CD4-positive, alpha-beta T cell treated with Interleukin-4 for 1 hour (primary cell): ENCODE data around the gene NOS1AP.
"Not testable (repeated sequence)": the region's sequence is repeated elsewhere in the genome, so short reads cannot be mapped to it uniquely, and the experiment has no call there.

ENCODE experiments used
- DNase-seq, 2 donors: peaks; one replicate each; pipeline ENCODE4 v3.0.0-alpha.2; 2020 to 2022

NOS1AP gene

DNA sequence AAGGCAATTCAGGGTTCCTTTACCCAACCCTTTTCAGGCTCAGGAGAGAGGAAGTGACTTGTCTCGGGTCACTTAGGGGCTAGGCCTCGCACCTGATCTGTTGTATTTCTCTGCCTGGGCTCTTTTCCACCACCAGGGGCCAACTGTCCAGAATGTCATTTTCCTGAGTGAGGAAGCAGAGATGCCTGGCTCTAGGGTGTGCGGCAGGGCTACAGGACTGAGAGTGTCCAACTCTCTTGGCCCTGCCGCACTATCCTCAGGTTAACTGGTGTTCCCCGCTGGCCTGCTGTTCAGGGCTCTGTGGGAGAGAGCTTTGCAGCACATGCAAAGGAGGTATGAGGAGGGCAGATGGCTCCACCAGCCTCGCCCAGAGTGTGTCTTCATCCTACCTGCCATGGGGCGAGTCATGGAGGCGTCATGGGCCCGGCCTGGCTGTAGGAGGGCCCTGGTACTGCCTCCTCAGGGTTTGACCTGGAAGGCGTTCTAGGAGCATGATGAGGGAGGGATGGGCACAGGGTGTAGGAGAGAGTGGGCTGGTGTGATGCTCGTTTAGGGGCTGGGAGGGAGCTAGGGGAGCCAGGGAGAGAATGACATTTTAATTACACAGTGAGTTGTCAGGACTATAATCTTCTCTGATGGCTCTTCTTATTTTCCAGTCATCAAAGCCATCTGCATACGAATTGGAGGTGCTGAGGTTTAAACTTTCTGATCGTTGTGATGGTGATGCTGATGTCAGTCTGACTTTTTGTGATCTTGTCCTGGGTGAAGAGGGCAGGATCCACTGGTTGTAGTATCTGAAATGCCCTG, 128.3 kb downstream of the NOS1AP start:
- no peak for DNase-seq

- no peak for DNase-seq
These were observed 130.8 kb downstream of the NOS1AP start for GRCh38 chr1:162200096-162200847.

- DNase-seq, result not testable (repeated sequence)
These were observed 131.6 kb downstream of the NOS1AP start for GRCh38 chr1:162201062-162201461.

GRCh38 chr1:162204129-162204822, 134.8 kb downstream of the NOS1AP start:
- no peak for DNase-seq

DNA sequence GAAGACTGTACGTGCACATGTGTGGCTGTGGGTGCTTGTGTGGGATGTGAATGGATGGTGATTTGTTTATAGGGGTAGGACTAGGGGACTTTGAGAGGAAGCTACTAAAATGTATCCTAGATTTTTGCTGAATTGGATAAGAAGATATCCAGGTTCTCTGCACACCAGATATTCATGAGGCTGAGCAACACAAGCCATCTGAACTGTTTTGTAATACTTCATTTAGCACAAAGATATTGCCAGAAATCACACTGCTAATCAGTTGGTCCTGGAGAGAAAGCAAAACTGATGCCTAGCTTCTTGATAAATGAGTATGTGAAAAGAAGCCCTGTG, 135.3 kb downstream of the NOS1AP start:
- DNase-seq, result no peak

GRCh38 chr1:162206300-162206699, 136.8 kb downstream of the NOS1AP start:
- no peak for DNase-seq

- no peak for DNase-seq
These were observed 137.5 kb downstream of the NOS1AP start for GRCh38 chr1:162206749-162207635.

DNA sequence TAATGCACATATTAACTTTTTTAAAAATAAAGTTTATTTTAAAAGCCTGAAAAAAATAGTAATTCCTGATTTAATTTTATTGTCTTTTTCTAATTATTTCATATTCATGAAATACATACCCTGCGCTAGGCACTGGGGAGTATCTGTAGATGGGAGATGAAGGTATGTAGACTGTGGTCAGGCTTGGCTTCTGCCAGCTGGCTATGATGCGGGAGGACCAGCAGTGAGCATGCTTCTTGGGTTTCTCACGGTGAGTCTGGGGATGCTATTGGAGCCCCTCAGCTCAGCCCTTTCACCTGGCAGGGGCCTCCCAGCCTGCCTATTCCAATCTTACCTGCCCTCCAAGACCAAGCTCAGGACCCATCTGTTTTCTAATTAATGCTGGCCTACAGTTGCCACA, 138.4 kb downstream of the NOS1AP start:
- no peak for DNase-seq

GRCh38 chr1:162210196-162210595, 140.7 kb downstream of the NOS1AP start:
- no peak for DNase-seq

DNA sequence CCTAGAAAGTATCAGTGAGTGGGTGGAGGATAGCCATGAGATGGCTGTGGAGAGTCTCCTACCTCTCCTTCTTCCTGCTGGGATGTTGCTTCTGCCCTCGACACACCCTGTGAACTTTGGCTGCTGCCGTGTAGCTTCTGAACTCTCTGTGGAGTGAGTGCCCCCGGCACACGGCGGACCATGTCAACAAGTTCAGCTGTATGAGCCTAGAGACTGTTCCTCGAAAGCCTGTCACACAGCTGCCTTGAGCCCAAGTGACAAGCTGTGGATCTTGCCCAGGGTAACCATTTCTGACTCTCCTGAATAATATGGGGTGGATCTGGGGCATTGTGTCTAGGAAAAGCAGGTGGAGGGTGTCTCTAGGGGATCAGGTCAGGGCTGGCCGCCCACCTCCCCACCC, 143.2 kb downstream of the NOS1AP start:
- no peak for DNase-seq

- no peak for DNase-seq
These were observed 143.9 kb downstream of the NOS1AP start for GRCh38 chr1:162213281-162213912.

- DNase-seq, result no peak
These were observed 144.7 kb downstream of the NOS1AP start for GRCh38 chr1:162214202-162214601.

- DNase-seq, result no peak
These were observed 146.4 kb downstream of the NOS1AP start for GRCh38 chr1:162215902-162216301.

DNA sequence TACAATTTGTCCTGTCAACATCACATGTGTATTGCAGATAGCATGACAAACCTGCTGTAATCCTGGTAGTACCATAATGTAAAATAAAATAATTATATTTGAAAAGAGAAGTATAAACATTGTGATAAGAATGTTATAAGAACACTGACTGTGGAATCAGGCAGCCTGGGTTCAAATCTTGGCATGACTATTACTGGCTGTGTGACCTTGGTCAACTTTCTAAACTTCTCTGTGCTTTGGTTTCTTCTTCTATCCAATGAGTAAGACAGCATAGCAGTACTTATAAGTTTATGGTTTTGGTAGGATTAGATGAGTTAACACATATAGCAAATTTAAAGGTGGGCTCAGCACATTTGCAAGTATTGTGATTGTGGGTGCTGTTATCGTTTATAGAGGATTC, 147.1 kb downstream of the NOS1AP start:
- no peak for DNase-seq

DNA sequence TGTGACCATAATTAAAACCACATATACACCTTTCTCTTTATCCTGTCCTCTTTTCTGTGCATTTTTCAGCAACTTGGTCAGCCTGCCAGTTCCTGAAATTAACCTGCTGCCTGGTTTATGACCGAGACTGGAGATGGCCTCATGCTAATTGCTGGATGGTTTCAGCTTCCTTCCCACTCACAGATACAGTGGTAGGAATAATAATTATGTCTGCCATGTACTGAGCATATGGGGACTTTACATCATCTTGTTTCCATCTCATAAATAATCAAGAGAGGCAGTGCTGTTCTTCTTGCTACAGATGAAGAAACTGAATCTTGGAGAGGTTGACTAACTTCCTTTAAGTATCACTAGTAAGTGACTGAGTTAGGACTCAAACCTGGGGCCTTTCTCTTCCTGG, 148.2 kb downstream of the NOS1AP start:
- DNase-seq, result no peak

DNA sequence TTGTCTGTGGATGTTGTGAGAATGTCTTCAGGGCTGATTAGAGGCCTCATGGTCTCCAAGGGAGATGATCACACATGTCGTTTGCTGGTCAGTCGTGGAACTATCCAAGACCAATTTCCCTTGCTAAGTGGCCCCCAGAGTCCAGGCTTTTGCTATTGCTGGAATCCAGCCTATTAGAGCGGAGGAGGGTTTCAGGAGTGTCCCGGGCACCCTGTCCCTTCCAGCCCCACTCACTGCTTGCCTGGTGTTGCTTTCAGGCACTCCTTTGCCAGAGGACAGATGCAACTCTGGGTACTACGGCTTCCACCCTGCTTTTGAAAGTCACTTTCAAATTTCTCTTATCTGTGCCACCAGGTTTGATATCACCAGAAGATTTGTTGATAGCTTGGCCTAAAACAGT, 149.1 kb downstream of the NOS1AP start:
- DNase-seq, result no peak

- DNase-seq, result no peak
These were observed 149.5 kb downstream of the NOS1AP start for GRCh38 chr1:162218975-162219374.

GRCh38 chr1:162219461-162219860, 150.0 kb downstream of the NOS1AP start:
- DNase-seq, result no peak

DNA sequence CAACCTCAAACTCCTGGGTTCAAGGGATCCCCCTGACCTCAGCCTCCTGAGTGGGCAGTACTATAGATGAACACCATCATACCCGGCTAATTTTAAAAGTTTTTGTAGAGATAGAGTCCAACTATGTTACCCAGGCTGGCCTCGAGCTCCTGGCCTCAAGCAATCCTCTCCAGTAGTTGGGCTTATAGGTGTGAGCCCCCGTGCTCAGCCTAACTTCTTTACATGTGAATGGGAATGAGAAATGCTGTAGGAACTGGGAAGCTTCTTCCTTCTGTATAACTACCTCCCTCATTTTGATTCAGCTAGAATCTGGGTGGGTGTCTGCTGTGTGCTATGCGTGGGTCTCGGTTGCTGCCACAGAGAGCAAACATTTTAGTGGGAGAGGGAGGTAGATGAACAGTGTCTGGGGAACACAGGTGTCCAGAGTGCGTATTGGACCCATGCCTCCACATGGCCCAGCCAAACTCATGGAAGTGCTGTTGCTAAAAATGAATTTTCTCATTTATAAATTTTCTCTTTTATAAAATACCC, 150.6 kb downstream of the NOS1AP start:
- no peak for DNase-seq

DNA sequence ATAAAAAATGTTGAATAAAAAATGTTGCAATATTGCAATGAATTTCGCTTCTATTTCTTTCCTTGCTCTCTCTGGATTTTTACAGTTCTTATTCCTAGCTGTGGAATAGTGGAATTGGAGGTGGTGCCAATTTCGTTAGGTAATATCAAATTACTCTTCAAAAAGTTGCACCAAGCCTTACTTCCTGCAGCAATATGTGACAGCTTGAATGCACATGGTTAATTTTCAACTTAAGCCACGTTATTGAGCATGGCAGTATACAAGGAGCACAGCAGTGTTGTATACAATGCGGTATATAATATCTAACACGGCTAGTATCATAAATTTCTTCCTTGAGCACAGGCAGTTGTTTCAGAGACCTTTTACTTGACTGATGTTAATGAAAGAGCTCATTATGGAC, 152.5 kb downstream of the NOS1AP start:
- DNase-seq, result no peak

DNA sequence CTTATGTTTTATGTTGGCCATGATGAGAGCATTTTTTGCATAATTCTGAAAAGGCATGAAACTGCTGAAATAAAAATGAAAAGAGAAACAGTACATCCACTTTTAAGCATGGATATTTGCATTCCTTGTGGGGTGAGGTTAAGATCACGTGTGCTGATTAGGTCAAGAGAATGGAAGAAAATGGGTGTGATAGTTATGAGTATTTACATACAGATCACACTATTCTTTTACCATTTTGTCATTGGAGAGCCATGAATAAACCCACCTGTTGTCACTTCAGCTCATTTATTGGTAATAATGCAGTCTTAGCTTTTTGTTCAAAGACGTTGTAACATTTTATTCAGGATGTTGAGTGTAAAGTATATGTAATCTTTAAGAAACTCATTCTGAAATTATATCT, 153.2 kb downstream of the NOS1AP start:
- no peak for DNase-seq

DNA sequence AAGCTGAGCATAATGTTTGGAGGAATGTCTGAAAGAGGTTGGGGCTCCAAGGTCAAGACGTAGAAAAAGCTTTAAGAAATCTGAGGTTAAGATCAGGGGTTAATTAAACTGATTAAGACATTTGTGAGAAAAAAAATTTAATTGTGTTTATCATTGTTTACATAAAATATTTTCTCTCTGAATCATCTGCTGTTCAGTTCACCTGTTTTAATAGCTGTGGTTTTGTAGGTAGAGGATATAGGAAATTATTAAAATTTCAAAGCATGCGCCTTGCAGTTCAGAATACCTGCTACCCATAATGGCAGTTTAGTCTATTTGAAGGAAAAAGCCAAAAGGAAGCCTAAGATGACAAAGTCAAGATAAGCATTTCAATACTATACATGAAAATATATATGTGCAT, 154.0 kb downstream of the NOS1AP start:
- no peak for DNase-seq
